ENCODE data around the gene TNFRSF11A. TPM values are rescaled to one million over a fixed set of nuclear protein-coding genes. Genes with fewer than 3 reads are reported as not detected.

Gene TNFRSF11A
- total RNA-seq, 1 donor = 1.1 TPM

DNA sequence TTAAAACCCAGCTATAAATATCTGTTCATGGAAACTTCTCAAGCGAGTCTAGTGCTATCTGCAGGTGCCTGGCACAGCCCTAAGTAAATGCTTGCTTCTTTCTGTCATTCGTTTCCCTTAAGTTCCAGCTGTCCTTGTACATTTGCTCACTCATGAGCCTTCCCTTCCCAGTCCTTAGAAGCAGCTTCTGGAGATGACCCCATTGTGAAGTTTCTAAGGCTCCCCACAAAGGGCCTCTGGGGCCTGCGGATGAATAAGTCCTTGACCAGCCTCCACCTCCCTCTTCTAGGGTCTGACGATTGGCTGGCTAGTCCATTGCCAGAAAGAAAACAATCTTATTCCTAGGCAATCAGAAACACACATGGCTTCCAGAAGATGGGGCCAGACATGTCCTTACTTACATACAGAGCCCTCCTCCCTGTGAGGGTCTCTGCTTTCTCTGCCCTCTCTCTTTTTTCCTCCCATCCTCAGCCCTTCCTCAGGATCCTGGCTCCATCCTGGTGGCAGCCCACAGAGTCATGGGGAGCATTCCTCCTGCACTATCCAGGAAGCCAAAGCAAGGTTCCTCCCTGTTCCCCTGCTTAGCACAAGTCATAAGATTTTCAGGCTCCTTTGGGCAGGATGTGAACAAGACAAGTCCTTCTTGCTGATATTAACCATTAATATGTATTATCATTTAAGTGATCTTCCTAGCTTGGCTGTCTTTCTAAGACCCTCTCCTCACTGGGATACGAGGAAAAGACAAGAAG, 87.3 kb downstream of the TNFRSF11A start:
- DNase-seq (ENCODE audit: low read depth) = no peak
- TF ChIP-seq, protein P1, sequence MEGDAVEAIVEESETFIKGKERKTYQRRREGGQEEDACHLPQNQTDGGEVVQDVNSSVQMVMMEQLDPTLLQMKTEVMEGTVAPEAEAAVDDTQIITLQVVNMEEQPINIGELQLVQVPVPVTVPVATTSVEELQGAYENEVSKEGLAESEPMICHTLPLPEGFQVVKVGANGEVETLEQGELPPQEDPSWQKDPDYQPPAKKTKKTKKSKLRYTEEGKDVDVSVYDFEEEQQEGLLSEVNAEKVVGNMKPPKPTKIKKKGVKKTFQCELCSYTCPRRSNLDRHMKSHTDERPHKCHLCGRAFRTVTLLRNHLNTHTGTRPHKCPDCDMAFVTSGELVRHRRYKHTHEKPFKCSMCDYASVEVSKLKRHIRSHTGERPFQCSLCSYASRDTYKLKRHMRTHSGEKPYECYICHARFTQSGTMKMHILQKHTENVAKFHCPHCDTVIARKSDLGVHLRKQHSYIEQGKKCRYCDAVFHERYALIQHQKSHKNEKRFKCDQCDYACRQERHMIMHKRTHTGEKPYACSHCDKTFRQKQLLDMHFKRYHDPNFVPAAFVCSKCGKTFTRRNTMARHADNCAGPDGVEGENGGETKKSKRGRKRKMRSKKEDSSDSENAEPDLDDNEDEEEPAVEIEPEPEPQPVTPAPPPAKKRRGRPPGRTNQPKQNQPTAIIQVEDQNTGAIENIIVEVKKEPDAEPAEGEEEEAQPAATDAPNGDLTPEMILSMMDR (IDR thresholded peaks at IDR 0.05; ENCODE audit: insufficient read depth, low read length) = no peak
- no peak overlapping the region for H3K4me3 ChIP-seq (ENCODE audit: low read depth, low read length)

DNA sequence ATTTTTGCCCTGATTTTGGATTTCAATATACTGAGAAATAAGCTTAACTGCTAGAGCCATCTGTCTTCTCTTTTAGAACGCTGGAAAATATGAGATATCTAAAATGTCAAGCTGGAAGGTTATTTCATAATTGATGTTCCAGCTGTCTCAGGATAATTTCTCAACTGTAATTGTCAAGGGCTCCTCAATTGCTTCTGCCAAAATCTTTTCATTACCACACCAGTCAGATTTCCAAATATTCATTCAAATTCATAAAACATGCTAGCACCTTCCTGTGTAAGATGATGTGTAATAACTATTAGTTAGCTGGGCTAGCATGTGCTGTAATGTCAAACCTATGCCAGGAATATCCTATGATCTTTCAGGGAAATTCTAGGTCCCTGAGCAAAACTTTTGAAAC, 88.1 kb downstream of the TNFRSF11A start:
- TF ChIP-seq, protein P1 (IDR thresholded peaks at IDR 0.05; ENCODE audit: insufficient read depth, low read length) = no peak
- H3K4me3 ChIP-seq (ENCODE audit: low read depth, low read length) = no peak overlapping the region
- no peak for DNase-seq (ENCODE audit: low read depth)

DNA sequence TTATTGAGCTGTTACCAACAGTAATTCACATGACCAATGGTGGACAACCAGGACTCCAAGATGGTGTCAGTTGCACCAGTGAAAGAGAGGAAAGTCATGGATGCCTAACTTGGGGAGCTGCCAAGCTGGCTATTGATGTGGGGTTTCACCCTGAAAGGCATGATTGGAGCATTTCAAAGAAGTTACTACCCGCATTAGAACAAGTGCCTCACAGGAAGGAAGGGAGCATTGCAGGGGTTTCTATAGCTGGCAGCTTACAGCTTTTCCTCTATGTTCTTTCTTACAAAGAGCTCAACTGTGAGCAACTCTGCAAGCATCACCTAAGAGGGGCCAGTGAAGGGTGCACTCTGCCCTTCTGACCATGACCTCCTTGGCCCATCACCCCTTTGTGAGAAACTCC, 93.1 kb downstream of the TNFRSF11A start:
- DNase-seq (ENCODE audit: low read depth) = no peak
- no peak overlapping the region for H3K4me3 ChIP-seq (ENCODE audit: low read depth, low read length)
- TF ChIP-seq, protein P1 (IDR thresholded peaks at IDR 0.05; ENCODE audit: insufficient read depth, low read length) = no peak

DNA sequence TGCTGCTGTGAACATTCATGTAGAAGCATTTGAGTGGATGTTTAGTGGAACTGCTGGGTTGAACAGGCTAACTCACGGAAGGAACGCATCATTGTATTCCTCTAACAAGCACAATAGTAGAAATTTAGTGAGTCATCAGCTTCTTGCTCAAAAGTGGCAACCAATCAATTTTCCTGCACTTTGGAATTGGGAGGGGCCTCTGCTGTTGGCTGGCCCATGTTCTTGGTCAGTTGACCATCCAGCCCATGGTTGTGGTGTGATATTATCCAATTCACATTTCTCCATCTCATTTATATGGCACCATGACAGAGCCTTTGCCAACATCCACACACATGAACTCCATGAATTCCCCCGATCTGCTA, 95.0 kb downstream of the TNFRSF11A start:
- TF ChIP-seq, protein P1 (IDR thresholded peaks at IDR 0.05; ENCODE audit: insufficient read depth, low read length) = no peak
- peak; percentile 87 for DNase-seq (ENCODE audit: low read depth)
- no peak overlapping the region for H3K4me3 ChIP-seq (ENCODE audit: low read depth, low read length)

DNA sequence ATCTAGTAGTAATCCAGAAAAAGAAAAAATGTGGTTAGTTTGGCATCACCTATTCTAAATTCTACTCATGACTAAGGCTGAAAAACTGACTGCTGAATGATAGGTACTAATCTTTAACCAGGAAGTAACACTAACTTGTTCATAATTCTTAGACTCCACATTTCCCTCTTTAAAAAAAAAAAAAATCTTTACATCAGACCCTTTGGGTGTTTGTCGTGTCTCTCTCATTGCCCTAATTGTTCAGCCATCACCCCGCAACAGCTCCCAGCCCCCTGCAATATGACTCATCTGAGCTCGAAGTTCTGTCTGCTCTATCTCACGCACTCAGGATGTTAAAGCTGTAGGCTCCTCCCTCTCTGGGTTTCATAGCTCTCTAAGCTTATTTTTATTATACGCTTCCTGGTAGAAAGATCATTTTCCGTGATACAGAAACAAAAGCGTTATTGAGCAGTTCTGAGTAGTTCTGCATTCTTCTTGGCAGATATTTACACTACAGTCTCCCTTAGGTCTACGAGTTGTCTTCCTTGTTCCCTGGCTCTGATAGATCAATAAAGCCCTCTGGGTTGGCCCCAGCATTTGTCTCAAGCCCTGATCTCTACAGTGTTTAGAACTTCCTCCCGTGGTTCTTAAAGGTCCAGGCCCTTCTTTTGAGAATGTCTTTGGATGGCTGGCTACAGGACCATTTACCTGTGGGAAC, 95.6 kb downstream of the TNFRSF11A start:
- no peak overlapping the region for H3K4me3 ChIP-seq (ENCODE audit: low read depth, low read length)
- TF ChIP-seq, protein P1 (IDR thresholded peaks at IDR 0.05; ENCODE audit: insufficient read depth, low read length) = no peak
- DNase-seq (ENCODE audit: low read depth) = peak; percentile 73

DNA sequence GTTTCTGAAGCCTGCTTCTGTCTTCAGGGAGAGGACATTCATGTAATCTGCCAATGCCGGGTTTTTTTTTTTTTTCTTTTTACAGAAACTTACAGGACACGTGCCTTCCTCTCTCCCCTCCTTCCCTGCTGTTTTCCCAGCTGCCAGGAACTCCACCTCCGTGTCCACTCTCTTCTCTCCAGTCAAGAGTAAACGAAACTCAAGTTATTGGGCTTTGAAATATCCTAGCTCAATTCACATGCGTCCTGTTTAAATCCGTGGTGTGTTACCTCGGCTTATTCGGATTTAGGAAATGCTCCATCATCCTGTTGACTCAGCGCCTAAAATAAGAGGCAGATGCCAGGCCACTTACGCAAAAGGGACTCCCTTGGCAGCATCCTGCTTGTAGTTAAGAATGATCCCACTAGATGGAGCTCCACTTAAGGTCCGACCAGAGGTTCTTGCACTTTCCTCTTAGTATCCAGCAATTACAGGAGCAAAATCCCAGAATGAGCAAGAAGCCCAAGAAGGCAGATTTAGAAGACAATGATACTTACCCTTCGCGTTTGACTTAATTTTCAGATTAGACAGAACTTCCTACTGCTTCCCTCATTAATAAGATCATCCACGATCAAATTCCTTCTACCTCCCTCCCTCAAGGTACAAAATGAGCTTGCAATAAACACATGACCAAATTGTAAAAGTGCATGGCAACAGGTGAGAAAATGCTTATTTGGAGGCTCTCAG, 100.5 kb downstream of the TNFRSF11A start:
- TF ChIP-seq, protein P1 (IDR thresholded peaks at IDR 0.05; ENCODE audit: insufficient read depth, low read length) = peak; percentile 87
- H3K4me3 ChIP-seq (ENCODE audit: low read depth, low read length) = peak overlapping the region; percentile 65
- peak; percentile 99 for DNase-seq (ENCODE audit: low read depth)
